ENCODE data around the gene NAA60. TPM values are rescaled to one million over a fixed set of nuclear protein-coding genes. Genes with fewer than 3 reads are reported as not detected.

The NAA60 gene
- polyA plus RNA-seq, 3 donors = 65.1 to 70.8 (median 68.9) TPM

GRCh38 chr16:3518986-3519348 is 75.5 kb downstream of the NAA60 start:
- DNase-seq (ENCODE audit: extremely low read depth in 1 of 11, low read depth in 9 of 11, low spot score in 4 of 11) = no peak

- DNase-seq (ENCODE audit: extremely low read depth in 1 of 11, low read depth in 9 of 11, low spot score in 4 of 11) = no peak
Observed at GRCh38 chr16:3519581-3519980, 76.1 kb downstream of the NAA60 start.

- peak; percentile 52 to 88 (median 68) for DNase-seq (ENCODE audit: extremely low read depth in 1 of 11, low read depth in 9 of 11, low spot score in 4 of 11)
Observed at GRCh38 chr16:3520413-3520812, 76.9 kb downstream of the NAA60 start.

- DNase-seq (ENCODE audit: extremely low read depth in 1 of 11, low read depth in 9 of 11, low spot score in 4 of 11) = no peak
Observed at GRCh38 chr16:3520841-3521240, 77.4 kb downstream of the NAA60 start.

- DNase-seq (ENCODE audit: extremely low read depth in 1 of 11, low read depth in 9 of 11, low spot score in 4 of 11) = no peak
Observed at GRCh38 chr16:3523281-3523680, 79.8 kb downstream of the NAA60 start.

GRCh38 chr16:3525951-3526350 is 82.5 kb downstream of the NAA60 start:
- no peak for DNase-seq (ENCODE audit: extremely low read depth in 1 of 11, low read depth in 9 of 11, low spot score in 4 of 11)

- peak in 3 of 11 donors; percentile 26 to 43 (median 34) for DNase-seq (ENCODE audit: extremely low read depth in 1 of 11, low read depth in 9 of 11, low spot score in 4 of 11)
Observed at GRCh38 chr16:3527216-3527829, 83.8 kb downstream of the NAA60 start.

- no peak for DNase-seq (ENCODE audit: extremely low read depth in 1 of 11, low read depth in 9 of 11, low spot score in 4 of 11)
Observed at GRCh38 chr16:3528406-3528805, 84.9 kb downstream of the NAA60 start.

- DNase-seq (ENCODE audit: extremely low read depth in 1 of 11, low read depth in 9 of 11, low spot score in 4 of 11) = no peak
Observed at GRCh38 chr16:3529175-3529574, 85.7 kb downstream of the NAA60 start.

GRCh38 chr16:3530371-3530914 is 87.0 kb downstream of the NAA60 start:
- no peak for DNase-seq (ENCODE audit: extremely low read depth in 1 of 11, low read depth in 9 of 11, low spot score in 4 of 11)

- DNase-seq (ENCODE audit: extremely low read depth in 1 of 11, low read depth in 9 of 11, low spot score in 4 of 11) = no peak
Observed at GRCh38 chr16:3532741-3533140, 89.3 kb downstream of the NAA60 start.

GRCh38 chr16:3534126-3534525 is 90.6 kb downstream of the NAA60 start:
- DNase-seq (ENCODE audit: extremely low read depth in 1 of 11, low read depth in 9 of 11, low spot score in 4 of 11) = no peak

- DNase-seq (ENCODE audit: extremely low read depth in 1 of 11, low read depth in 9 of 11, low spot score in 4 of 11) = no peak
Observed at GRCh38 chr16:3536271-3536731, 92.8 kb downstream of the NAA60 start.

Other genes with a start within 250 kb of the NAA60 start
- 10 to 100 TPM; 12.4 to 15.7 (median 14.9) TPM for gene ZNF200, start 208.5 kb upstream of the NAA60 start, polyA plus RNA-seq (ENCODE audit: insufficient read length in 3 of 3)
- gene MEFV, start 187.0 kb upstream of the NAA60 start, polyA plus RNA-seq (ENCODE audit: insufficient read length in 3 of 3) = under 1 TPM; 0.19 to 0.47 (median 0.24) TPM
- gene ZNF263, start 160.2 kb upstream of the NAA60 start, polyA plus RNA-seq (ENCODE audit: insufficient read length in 3 of 3) = 10 to 100 TPM; 46.9 to 50.4 (median 49.5) TPM
- gene TIGD7, start 138.2 kb upstream of the NAA60 start, polyA plus RNA-seq (ENCODE audit: insufficient read length in 3 of 3) = 10 to 100 TPM; 11.1 to 13.7 (median 13.5) TPM
- 10 to 100 TPM; 46.3 to 60.4 (median 59.3) TPM for gene ZNF75A, start 138.2 kb upstream of the NAA60 start, polyA plus RNA-seq (ENCODE audit: insufficient read length in 3 of 3)
- 1 to 10 TPM in 1 of 3 donors, under 1 TPM in 2; 0.59 to 1.1 (median 0.59) TPM for gene OR2C1, start 87.8 kb upstream of the NAA60 start, polyA plus RNA-seq (ENCODE audit: insufficient read length in 3 of 3)
- 10 to 100 TPM; 15.9 to 26.4 (median 17.2) TPM for gene ZSCAN32, start 42.7 kb upstream of the NAA60 start, polyA plus RNA-seq (ENCODE audit: insufficient read length in 3 of 3)
- 10 to 100 TPM; 13.5 to 15.5 (median 15.1) TPM for gene ZNF174, start 42.5 kb upstream of the NAA60 start, polyA plus RNA-seq (ENCODE audit: insufficient read length in 3 of 3)
- gene ZNF597, start 176 bp upstream of the NAA60 start, polyA plus RNA-seq (ENCODE audit: insufficient read length in 3 of 3) = 1 to 10 TPM; 3.7 to 4.9 (median 3.7) TPM
- gene C16orf90, start 51.8 kb downstream of the NAA60 start, polyA plus RNA-seq (ENCODE audit: insufficient read length in 3 of 3) = under 1 TPM in 2 of 3 donors, not detected in 1; 0.22 to 0.33 TPM
- 10 to 100 TPM; 50.8 to 61.4 (median 59.9) TPM for gene CLUAP1, start 57.3 kb downstream of the NAA60 start, polyA plus RNA-seq (ENCODE audit: insufficient read length in 3 of 3)
- 1 to 10 TPM; 1.6 to 2.1 (median 1.9) TPM for gene NLRC3, start 133.7 kb downstream of the NAA60 start, polyA plus RNA-seq (ENCODE audit: insufficient read length in 3 of 3)
- 1 to 10 TPM; 4.9 to 7.3 (median 5.7) TPM for gene SLX4, start 167.9 kb downstream of the NAA60 start, polyA plus RNA-seq (ENCODE audit: insufficient read length in 3 of 3)
- gene DNASE1, start 211.0 kb downstream of the NAA60 start, polyA plus RNA-seq (ENCODE audit: insufficient read length in 3 of 3) = 10 to 100 TPM; 21.1 to 44.8 (median 31.0) TPM